GM19035 (cell line): ENCODE data around the gene PPP2R2D.
"Not testable (repeated sequence)": the region's sequence is repeated elsewhere in the genome, so short reads cannot be mapped to it uniquely, and the experiment has no call there.

ENCODE experiments used
- ATAC-seq: cut with Tn5 transposase; IDR thresholded peaks from one replicate; pipeline ENCODE4 v1.9.1; 2021; ENCODE audit not compliant: unreplicated experiment

PPP2R2D gene

GRCh38 chr10:131946321-131946751 is 45.5 kb downstream of the PPP2R2D start:
- ATAC-seq = no peak

GRCh38 chr10:131946880-131947279 is 46.1 kb downstream of the PPP2R2D start:
- ATAC-seq = no peak

DNA sequence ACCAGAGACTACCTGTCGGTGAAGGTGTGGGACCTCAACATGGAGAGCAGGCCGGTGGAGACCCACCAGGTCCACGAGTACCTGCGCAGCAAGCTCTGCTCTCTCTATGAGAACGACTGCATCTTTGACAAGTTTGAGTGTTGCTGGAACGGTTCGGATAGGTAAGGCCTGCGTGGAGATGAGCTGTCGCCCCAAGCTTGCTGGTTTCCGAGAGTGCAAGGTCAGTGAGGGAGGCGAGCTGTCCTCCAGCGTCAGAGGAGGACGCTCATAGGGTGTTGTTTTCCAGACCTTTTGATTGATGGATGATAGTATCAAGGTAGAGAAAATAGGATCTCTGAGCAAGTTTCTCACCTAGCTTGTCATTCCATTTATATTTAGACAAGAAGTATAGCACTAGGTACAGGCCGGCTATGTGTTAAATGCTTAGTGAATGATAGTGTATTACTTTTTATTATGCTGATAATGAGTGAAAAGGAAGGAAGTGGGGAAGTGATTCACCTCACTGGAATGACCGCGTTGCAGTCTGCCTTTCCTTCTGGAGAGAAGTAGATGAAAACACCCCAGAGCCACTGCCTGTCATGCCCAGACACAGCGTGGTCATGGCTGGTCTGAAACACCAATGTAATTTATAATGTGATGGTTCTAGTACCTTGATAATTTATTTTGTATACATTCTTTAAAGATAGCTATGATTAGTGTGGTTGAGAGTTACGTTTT is 47.0 kb downstream of the PPP2R2D start:
- ATAC-seq = no peak

- no peak for ATAC-seq
Measured at GRCh38 chr10:131948501-131948900, 47.7 kb downstream of the PPP2R2D start.

- ATAC-seq = no peak
Measured at GRCh38 chr10:131949041-131949862, 48.4 kb downstream of the PPP2R2D start.

GRCh38 chr10:131949908-131950307 is 49.1 kb downstream of the PPP2R2D start:
- not testable (repeated sequence) for ATAC-seq

- no peak for ATAC-seq
Measured at GRCh38 chr10:131954356-131954965, 53.7 kb downstream of the PPP2R2D start.

- ATAC-seq = no peak
Measured at GRCh38 chr10:131955591-131956340, 55.0 kb downstream of the PPP2R2D start.

DNA sequence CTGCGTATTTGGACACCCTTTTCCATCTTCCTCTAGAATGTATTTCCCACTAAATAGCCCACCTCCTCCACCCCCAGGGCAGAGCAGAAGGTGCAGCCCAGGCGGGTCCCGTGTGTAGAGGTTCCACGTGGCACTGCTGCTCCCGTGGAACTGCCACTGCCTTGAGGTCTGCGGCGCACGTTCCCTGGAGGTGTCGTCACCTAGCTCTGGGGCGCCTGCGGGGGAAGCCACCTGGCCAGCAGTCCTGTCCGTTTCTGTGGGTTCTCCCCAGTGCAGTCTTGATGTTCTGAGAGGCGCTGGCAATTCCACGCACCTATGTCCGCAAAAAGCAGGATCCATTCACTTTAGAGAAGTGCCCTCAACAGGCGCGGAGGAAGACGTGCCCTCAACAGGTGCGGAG is 59.0 kb downstream of the PPP2R2D start:
- ATAC-seq = no peak

- no peak for ATAC-seq
Measured at GRCh38 chr10:131960631-131961046, 59.8 kb downstream of the PPP2R2D start.

- ATAC-seq = no peak
Measured at GRCh38 chr10:131961047-131961776, 60.4 kb downstream of the PPP2R2D start.

DNA sequence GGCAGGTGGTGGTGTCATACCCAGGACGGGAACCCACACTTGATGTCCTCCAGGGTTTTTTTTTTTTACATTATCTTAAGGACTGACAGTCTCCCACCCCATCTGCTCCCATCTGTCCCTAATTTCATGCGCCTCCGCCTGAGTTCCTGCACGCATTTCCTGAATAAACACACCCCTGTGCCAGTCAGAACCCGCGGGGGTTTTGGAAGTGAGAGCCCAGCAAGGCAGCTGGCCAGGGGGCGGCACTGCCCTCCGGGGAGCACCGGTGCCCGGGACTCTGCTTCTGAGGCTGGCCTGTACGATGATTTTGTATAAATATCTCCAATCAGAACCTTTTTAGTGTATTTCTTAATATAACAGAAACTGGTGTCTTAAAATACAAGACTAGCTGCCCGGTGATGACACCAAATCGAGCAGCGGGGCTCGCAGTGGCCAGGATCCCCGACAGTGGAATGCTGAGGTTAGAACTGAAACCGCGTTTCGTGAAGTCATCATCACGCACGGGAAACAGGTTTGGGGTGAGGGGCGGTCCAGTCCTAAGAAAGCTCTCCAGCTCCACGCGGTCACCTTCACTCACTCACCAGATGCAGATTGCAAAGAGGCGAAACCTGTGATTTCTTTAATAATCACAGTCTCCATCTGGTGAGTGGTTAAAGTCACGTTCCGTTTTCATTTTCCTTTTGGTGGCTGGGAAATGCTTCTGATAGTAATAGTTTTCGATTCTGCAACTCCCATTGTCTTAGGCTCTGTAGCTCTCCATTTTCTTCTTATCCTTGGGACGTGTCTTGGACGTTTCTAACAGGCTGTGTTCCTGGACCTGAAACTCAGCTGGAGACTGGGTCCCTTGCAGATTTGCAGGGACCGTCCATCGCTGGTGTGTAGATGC is 61.2 kb downstream of the PPP2R2D start:
- ATAC-seq = no peak

GRCh38 chr10:131963350-131963749 is 62.5 kb downstream of the PPP2R2D start:
- no peak for ATAC-seq

DNA sequence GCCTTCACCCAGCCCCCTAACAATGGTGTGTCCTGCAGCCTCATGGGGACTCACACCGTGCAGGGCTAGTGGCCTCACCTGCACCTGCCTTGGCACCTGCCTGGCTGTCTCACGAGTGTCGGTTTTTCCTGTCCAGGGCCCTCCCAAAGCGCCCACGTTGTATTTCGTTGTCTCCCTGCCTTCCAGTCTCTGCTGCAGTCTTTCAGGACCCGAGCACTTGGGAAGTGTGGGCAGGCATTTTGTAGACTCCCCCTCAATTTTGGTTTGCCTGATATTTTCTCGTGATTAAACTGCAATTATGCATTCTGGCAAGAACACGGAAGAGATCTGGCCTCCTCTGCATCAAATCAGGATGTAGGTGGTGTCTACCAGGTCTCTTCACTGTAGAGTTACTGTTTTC is 63.0 kb downstream of the PPP2R2D start:
- ATAC-seq = no peak

DNA sequence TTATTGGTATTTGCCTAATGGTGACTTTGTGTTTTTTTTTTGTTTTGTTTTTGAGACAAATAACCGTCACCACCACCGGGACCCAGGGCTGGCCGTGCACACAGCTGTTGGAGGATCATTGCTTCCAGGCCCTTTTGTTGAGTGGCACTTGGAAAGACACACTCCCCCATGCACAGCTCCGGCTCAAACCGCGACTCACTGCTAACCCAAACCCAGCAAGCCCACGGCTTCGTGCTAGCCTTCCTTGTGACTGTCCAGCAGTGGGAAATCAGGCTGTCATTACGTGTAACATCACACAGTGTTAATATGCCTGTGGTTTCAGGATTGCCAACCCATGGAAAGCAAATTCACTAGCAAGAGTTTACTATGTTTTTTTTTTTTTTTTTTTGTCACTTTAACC is 63.5 kb downstream of the PPP2R2D start:
- no peak for ATAC-seq

DNA sequence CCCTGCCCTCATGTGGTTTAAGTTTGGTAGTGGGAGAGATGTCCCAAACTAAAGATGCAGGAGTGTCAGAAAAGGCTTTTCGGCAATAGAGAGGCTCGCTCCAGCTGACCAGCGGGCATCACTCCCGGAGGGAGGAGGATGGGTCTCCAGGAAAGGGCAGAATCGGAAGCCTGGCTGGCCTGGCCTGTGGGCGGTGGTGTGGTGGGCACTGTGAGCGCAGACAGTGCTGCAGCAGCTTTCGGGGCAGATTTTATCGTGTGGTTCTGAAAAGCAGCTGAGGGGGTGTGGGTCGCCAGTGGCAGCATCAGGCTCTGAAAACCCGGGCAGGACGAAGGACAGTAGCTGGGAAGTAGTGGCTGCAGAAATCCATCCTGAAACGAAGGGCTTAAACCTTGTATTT is 68.1 kb downstream of the PPP2R2D start:
- ATAC-seq = no peak

- no peak for ATAC-seq
Measured at GRCh38 chr10:131970946-131971345, 70.1 kb downstream of the PPP2R2D start.

GRCh38 chr10:131971591-131971990 is 70.8 kb downstream of the PPP2R2D start:
- ATAC-seq = no peak

GRCh38 chr10:131972474-131973071 is 71.8 kb downstream of the PPP2R2D start:
- no peak for ATAC-seq
